PFSK-1 (cell line): ENCODE measurements around the gene GGA1.

ENCODE experiments used
- FOXP2 ChIP-seq: optimal IDR thresholded peaks from 2 replicates; pipeline ENCODE3; 2011; ENCODE audit warnings: borderline replicate concordance, control low read depth, inconsistent platforms; ENCODE audit not compliant: insufficient read depth; ENCODE audit errors: extremely low read length, extremely low read depth
- POLR2AphosphoS5 ChIP-seq: IDR thresholded peaks from 2 replicates; pipeline ENCODE4 v1.6.1; 2012; ENCODE audit warnings: low read depth, mild to moderate bottlenecking, control low read depth, low read length, moderate library complexity
- REST ChIP-seq, 2 experiments: IDR thresholded peaks; 2 replicates each; pipeline versions ENCODE4 v1.6.1 to v1.8.0; 2011 to 2012; ENCODE audit warnings: low read depth in 2 of 2, low read length in 2 of 2, control low read depth in 1 of 2, inconsistent platforms in 1 of 2, mild to moderate bottlenecking in 1 of 2, moderate library complexity in 1 of 2; ENCODE audit not compliant: insufficient read depth in 1 of 2
- SIN3A ChIP-seq: IDR thresholded peaks from 2 replicates; pipeline ENCODE4 v1.6.1; 2012; ENCODE audit warnings: mild to moderate bottlenecking, low read length, moderate library complexity, borderline replicate concordance; ENCODE audit not compliant: insufficient read depth
- TAF1 ChIP-seq: IDR thresholded peaks from 2 replicates; pipeline ENCODE4 v1.6.1; 2012; ENCODE audit warnings: low read length, control low read depth, borderline replicate concordance; ENCODE audit not compliant: insufficient read depth

GGA1 gene

DNA sequence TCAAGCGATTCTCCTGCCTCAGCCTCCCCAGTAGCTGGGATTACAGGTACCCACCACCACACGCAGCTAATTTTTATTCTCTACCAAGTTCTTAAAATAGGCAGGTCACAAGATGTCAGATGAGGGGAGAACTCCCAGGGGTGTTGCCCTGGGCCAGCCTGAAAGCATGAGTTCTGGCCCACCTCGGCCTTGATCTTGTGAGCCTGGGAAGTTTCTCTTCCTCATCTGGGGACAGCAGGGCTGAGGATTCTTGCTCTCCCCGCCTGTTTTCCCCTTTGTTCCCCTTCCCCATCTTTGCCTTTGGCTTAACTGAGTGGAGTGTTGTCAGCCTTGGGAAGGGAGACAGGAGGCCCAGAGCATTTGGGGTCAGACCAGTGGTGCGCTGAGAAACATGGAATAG is 53.4 kb downstream of the GGA1 start:
- no peak for TF ChIP-seq SIN3A
- TF ChIP-seq POLR2AphosphoS5: no peak
- no peak for TF ChIP-seq TAF1
- TF ChIP-seq FOXP2: no peak
- no peak for TF ChIP-seq REST (IDR thresholded peaks at IDR 0.05; ENCODE audit: insufficient read depth in 1 of 2, low read depth in 2 of 2, low read length in 2 of 2)

DNA sequence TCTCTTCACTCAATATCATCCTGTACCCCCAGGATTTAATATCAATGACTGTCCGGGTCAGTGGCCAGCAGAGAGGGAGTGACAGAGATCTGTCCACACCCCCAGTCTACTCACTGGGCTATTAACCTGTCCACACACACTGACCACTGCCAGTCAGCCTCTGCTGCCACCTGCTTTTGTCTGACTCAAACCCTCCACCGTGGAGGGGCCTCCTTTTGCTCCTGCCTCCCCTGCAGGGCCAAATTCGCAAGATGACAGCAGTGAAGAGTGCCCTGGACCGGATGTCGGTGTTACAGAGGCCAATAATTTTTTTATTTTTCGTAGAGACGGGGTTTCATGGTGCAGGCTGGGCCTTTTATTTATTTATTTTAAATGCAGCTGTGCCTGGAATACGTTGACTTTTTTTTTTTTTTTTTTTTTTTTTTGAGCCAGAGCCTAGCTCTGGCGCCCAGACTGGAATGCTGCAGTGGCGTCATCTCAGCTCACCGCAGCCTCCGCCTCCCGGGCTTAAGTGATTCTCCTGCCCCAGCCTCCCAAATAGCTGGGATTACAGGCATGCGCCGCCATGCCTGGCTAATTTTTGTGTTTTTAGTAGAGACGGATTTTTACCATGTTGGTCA is 55.0 kb downstream of the GGA1 start:
- no peak for TF ChIP-seq SIN3A
- no peak for TF ChIP-seq TAF1
- TF ChIP-seq POLR2AphosphoS5: no peak
- TF ChIP-seq FOXP2: no peak
- TF ChIP-seq REST (IDR thresholded peaks at IDR 0.05; ENCODE audit: insufficient read depth in 1 of 2, low read depth in 2 of 2, low read length in 2 of 2): no peak

DNA sequence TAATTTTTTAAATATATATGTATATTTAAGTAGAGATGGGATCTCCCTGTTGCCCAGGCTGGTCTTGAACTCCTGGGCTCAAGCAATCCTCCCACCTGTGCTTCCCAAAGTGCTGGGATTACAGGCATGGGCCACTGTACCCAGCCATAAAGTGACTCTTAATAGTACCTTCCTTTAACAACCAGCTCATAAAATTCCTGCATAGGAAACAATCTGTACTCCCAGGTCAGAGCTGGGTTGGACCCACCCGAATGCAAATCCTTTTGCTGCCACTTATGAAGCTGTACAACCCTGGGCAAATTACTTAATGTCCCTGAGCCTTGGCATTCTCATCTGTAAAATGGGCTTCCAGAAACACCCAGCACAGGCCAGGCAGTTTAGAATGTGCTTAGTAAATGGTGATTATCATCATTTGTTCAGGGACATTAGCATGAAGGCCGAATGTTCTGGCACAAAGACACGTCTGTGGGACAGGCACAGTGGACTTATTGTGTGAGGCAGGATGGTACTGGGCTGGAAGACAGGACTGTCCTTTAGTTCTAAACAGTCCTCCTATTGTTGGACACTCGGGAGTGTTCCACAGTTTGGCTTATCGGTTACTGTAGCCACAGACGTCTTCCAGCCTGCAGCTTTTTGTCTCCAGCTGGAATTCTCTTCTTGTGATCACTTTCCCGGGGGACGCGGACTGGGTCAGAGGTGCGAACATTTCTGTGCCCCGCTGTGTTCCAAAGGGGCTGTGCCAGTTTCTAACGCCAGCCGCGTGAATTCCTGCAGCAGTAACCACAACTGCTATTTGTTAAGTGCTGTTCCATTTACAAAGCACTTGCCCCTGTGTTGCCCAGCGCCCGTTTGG is 55.8 kb downstream of the GGA1 start:
- TF ChIP-seq FOXP2 (no peak), REST (IDR thresholded peaks at IDR 0.05; ENCODE audit: insufficient read depth in 1 of 2, low read depth in 2 of 2, low read length in 2 of 2) (no peak), POLR2AphosphoS5 (no peak), SIN3A (no peak), TAF1 (no peak)

- TF ChIP-seq SIN3A (no peak), REST (IDR thresholded peaks at IDR 0.05; ENCODE audit: insufficient read depth in 1 of 2, low read depth in 2 of 2, low read length in 2 of 2) (no peak), FOXP2 (no peak), TAF1 (no peak), POLR2AphosphoS5 (no peak)
Observed at GRCh38 chr22:37665487-37665886, 56.9 kb downstream of the GGA1 start.
